Transverse colon (tissue), 4 donors: ENCODE data around the gene ATP9B.

Experiments
- EP300 ChIP-seq: sonication (generic); formaldehyde crosslinking; IDR thresholded peaks from one replicate; pipeline ENCODE4 v1.6.1; 2017; ENCODE audit warnings: antibody characterized with exemption, low read depth
- POLR2A ChIP-seq: fragments of 450-650 bp; IDR thresholded peaks from one replicate; pipeline ENCODE4 v1.6.1; 2016; ENCODE audit warnings: antibody characterized with exemption, mild to moderate bottlenecking, moderate library complexity
- POLR2AphosphoS5 ChIP-seq, 3 donors: sonication (generic); formaldehyde crosslinking; IDR thresholded peaks; one replicate each; pipeline ENCODE4 v1.6.1; 2016; ENCODE audit warnings: antibody characterized with exemption in 3 of 3
- TF ChIP-seq, protein P1 (sequence below), 5 experiments: fragments of 200-600 bp in 3 of 5; fragments of 450-650 bp in 2 of 5; sonication (generic) in 3 of 5; IDR thresholded peaks; 1 replicate in 2 of 5; 2 replicates in 3 of 5; pipeline ENCODE4 v1.5.1; 2016 to 2017; ENCODE audit warnings: antibody characterized with exemption in 5 of 5, inconsistent platforms in 3 of 5, mild to moderate bottlenecking in 2 of 5, moderate library complexity in 1 of 5

- TF ChIP-seq, protein P1, sequence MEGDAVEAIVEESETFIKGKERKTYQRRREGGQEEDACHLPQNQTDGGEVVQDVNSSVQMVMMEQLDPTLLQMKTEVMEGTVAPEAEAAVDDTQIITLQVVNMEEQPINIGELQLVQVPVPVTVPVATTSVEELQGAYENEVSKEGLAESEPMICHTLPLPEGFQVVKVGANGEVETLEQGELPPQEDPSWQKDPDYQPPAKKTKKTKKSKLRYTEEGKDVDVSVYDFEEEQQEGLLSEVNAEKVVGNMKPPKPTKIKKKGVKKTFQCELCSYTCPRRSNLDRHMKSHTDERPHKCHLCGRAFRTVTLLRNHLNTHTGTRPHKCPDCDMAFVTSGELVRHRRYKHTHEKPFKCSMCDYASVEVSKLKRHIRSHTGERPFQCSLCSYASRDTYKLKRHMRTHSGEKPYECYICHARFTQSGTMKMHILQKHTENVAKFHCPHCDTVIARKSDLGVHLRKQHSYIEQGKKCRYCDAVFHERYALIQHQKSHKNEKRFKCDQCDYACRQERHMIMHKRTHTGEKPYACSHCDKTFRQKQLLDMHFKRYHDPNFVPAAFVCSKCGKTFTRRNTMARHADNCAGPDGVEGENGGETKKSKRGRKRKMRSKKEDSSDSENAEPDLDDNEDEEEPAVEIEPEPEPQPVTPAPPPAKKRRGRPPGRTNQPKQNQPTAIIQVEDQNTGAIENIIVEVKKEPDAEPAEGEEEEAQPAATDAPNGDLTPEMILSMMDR (IDR thresholded peaks at IDR 0.05), result no peak
- TF ChIP-seq POLR2A (no peak), POLR2AphosphoS5 (IDR thresholded peaks at IDR 0.05) (no peak), EP300 (no peak)
Observed at GRCh38 chr18:79071503-79072210, 2.5 kb downstream of the ATP9B start.
